ENCODE data around the gene UAP1L1. TPM values are rescaled to one million over a fixed set of nuclear protein-coding genes. Genes with fewer than 3 reads are reported as not detected.

UAP1L1 gene
- total RNA-seq, 1 donor from 2014 or later: 15.4 TPM

- intact Hi-C loops (cut with micrococcal nuclease): no loop called here
These were observed 12.1 kb downstream of the UAP1L1 start for GRCh38 chr9:137089232-137089947.

- intact Hi-C loops (cut with micrococcal nuclease): loop anchor here (1.0 kb wide), 3 partner anchors 10 to 31 kb away; partner anchors contain the start of genes DPP7 and MAN1B1
These were observed 18.6 kb downstream of the UAP1L1 start for GRCh38 chr9:137095664-137096517.

DNA sequence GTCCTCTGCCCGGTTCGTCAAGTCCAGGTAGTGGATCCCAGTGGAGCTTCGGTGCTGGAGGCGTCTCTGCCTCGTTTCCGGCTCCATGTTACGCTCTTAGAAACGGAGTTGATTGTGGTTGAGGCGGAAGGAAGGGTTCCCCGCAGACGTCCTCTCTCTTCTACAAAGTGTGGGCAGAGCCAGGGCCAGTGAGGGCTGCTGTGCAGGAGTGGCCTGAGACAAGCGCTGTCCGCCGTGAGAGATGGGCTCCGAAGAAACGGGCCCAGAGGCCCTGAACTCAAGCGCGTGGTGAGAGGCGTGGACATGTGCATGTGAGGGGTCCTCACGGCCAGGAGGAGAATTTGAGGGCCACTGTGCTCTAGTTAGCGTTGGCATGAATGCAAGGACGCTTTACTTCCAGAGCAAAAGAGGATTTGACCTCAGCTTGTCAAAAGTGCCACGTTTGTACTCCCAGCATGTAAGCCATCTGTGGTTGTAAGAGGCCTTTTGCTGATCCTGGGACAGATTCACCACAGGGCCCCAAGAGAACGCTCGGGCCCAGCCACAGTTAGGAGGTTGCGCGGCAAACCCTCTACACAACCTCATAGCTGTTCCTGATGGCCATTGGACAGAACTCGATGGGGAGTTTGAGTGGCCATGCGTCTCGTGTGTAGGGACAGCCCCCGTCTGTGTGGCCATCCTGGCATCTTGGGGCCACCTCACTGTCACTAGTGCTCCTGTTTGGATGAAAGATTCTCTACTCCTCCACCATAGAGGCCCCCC lies 19.6 kb downstream of the UAP1L1 start:
- intact Hi-C loops (cut with micrococcal nuclease): no loop called here

DNA sequence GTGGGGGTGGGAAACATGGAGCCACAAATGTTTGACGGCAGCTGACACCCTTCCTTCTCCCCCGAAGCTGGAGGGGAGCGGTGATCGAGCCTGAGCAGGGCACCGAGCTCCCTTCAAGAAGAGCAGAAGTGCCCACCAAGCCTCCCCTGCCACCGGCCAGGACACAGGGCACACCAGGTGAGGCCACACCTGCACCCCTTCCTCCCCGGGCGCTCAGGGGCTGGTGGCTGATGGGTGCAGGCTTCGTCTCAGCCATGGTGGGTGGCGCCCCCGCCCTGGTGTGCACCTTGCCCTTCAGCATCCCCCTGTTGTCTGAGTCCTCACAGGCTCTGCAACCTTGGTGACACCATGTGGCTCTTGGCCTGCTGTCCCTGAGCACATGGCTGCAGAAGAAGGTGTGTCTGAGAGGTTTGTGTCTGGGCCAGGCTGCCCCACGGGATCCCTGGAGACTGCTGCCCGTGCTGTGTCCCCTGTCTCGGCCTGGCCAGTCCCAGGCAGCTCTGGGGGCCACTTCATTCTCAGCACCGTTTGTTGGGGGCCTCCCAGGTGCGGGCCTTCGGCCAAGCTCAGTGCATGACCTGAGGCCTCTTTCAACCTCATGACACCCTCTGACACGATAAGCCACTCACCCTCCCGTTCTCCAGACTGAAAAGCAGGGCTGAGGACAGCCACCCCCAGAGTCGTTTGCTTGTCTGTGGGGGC lies 20.6 kb downstream of the UAP1L1 start:
- intact Hi-C loops (cut with micrococcal nuclease): no loop called here

DNA sequence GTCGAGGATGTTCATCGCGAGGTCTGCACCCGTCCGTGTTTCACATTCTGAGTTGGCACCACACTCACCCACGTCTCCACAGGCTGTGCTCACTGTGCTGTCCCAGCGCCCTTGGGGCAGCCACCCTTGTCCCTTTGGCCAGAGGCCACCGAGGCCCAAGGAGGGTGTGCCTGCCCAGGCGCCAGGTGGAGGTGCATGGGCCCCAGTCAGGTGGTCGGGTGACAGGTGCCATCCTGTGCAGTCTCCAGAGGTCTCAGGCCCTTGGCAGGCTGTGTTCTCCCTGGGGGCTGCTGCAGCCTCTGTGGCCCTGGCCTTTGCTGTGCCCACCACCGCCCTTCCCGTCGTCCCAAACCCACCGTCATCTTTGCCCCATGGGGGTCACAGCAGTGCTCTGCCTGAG lies 21.9 kb downstream of the UAP1L1 start:
- intact Hi-C loops (cut with micrococcal nuclease): no loop called here

DNA sequence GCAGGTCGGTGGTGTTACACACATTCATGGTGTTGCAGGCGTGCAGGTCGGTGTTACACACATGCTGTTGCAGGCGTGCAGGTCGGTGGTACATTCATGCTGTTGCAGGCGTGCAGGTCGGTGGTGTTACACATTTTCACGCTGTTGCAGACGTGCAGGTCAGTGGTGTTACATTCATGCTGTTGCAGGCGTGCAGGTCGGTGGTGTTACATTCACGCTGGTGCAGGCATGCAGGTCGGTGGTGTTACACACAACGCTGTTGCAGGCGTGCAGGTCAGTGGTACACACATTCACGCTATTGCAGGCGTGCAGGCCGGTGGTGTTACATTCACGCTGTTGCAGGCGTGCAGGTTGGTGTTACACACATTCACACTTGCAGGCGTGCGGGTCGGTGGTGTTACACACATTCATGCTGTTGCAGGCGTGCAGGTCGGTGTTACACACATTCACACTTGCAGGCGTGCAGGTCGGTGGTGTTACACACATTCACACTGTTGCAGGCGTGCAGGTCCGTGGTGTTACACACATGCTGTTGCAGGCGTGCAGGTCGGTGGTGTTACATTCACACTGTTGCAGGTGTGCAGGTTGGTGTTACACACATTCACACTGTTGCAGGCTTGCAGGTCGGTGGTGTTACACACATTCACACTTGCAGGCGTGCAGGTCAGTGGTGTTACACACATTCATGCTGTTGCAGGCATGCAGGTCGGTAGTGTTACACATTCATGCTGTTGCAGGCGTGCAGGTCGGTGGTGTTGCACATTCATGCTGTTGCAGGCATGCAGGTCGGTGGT lies 26.1 kb downstream of the UAP1L1 start:
- intact Hi-C loops (cut with micrococcal nuclease): no loop called here

- intact Hi-C loops (cut with micrococcal nuclease): no loop called here
These were observed 28.7 kb downstream of the UAP1L1 start for GRCh38 chr9:137105814-137106661.

DNA sequence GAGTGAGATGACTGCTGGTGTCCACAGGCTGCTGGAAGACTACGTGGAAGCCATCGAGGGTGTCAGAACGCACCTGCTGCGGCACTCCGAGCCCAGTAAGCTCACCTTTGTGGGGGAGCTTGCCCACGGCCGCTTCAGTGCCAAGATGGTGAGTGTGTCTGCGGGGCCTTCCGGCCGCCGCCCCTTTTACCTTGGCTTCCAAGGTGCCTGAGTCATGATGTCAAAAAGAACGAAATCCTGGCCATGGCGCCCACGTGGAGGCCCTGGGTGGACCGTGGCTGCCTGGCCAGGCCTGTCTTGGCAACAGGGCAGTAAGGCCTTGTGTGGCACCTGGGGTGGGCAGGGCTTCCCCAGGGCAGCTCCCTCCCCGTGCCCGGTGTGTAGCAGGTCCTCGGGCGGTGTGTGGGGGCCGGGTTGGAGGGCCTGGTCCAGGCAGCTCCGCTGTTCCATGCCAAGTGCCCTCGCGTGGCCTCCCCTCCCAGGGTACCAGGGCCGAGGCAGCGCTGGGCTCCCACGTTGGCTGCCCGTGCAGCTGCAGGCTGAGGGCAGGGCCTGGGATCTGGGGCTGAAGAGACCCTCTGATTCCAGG lies 29.4 kb downstream of the UAP1L1 start:
- intact Hi-C loops (cut with micrococcal nuclease): no loop called here

DNA sequence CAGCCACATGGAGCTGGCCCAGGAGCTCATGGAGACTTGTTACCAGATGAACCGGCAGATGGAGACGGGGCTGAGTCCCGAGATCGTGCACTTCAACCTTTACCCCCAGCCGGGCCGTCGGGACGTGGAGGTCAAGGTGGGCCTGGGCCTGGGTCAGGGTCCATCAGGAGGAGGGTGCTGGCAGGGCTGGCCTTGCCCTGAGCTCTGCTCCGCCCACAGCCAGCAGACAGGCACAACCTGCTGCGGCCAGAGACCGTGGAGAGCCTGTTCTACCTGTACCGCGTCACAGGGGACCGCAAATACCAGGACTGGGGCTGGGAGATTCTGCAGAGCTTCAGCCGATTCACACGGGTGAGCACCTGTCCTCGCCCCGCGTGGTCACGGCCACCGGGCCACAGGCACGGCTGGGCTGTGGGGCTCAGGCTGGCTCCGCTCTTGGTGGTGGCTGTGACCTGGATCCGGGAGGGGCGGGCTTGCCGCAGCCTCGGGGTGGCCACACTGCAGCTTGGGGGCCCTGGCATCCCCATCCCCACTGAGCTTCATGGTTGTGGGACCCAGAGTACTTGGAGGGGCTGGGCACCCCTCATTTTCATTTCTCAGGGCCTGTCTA lies 30.1 kb downstream of the UAP1L1 start:
- intact Hi-C loops (cut with micrococcal nuclease): no loop called here

DNA sequence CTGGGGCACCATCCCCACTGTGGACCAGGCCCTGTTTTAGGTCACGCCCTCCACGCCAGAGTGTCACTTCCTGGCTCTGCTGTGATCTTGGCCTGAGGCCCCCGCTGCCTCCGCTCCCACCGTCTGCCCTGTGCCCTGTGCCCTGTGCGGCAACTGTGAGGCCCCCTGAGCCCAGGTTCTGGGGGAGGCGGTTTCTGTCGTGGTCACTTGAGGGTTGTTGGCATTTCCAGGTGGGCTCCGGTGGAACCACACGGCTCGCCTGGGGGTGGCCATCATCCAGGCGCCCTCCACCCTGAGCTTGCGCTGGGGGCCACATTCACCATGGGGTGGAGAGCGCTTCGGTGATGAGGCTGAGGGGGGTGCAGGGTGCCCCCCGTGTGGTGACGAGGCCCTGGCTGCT lies 30.7 kb downstream of the UAP1L1 start:
- intact Hi-C loops (cut with micrococcal nuclease): no loop called here

GRCh38 chr9:137108608-137109249 lies 31.4 kb downstream of the UAP1L1 start:
- intact Hi-C loops (cut with micrococcal nuclease): no loop called here

DNA sequence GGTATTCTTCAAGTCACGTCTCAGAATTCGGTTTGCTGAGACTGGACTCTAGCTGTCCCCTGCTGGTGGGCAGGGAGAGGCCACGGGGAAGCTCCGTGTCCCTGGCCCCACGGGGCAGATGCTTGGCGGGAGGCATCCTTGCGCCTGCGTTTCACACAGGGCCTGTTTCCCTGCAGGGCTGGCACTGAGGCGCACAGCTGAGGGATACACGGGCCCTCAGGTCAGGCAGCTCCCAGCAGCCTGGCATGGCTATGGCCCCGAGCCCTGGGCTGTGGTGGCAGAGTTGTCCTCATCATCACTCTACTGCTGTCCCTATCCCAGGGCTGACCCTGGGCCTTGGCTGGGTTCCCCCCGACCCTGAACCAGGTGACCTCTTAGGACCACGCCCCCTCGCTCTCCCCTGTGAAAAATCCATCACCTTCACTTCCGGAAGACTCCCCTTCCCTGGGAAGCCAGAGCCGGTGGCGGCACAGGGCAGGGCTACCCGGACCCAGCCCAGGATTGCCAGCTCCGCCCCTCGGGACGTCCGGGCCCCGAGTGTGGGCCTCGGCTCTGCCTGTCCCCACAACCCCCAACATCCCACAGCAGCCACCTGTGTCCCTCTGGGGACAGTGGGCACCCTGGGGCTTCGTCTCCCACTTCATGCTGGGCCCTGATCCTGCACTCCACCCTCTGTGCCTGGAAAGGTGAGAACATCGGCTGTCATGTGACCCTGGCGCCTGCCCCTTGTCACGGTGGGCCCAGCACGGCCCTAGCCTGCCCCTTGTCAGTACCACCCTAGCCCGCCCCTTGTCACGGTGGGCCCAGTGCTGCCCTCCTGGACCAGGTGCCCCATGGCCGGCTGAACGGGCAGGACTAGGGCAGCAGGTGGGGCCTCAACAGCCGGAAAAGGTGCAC lies 32.2 kb downstream of the UAP1L1 start:
- intact Hi-C loops (cut with micrococcal nuclease): no loop called here

- intact Hi-C loops (cut with micrococcal nuclease): no loop called here
These were observed 33.0 kb downstream of the UAP1L1 start for GRCh38 chr9:137110147-137110910.

DNA sequence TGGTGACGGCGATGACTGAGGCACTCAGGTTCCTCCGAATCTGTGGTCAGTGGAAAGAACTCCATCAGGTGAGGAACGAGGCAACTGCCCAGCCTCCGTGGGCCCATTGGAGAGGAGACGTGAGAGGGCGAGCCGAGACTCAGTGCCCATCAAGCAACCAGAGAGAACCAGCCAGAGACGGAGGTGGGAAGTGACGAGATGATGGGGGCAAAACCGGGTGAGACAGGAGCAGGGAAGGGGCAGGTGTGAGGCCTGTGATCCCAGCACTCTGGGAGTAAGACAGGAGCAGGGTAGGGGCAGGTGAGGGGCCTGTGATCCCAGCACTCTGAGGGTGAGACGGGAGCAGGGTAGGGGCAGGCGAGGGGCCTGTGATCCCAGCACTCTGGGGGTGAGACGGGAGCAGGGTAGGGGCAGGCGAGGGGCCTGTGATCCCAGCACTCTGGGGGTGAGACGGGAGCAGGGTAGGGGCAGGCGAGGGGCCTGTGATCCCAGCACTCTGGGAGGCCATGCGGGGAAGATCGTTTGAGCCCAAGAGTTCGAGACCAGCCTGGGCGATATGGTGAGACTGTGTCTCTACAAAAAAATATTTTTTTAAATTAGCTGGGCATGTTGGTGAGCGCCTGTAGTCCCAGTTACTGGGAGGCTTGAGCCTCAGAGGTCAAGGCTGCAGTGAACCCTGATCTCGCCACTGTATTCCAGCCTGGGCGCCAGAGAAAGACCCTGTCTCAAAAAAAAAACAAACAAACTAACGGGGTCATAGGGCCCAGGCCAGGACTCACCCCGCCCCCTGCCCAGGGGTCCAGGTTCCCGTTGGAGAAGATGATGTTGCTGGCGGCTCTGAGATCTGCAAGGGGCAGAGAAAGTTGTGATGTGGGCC lies 33.8 kb downstream of the UAP1L1 start:
- intact Hi-C loops (cut with micrococcal nuclease): no loop called here

- intact Hi-C loops (cut with micrococcal nuclease): no loop called here
These were observed 34.7 kb downstream of the UAP1L1 start for GRCh38 chr9:137111788-137112563.

All from T-helper 2 cell treated with Interferon-gamma antibody and Interleukin-4, amounts not matched to agents 100 ng/mL and 5 ng/mL, for 36 hours (primary cell).